Omental fat pad (tissue), 4 donors: ENCODE measurements around the gene MFAP3L. TPM values are rescaled to one million over a fixed set of nuclear protein-coding genes. Genes with fewer than 3 reads are reported as not detected.

Experiments
- ATAC-seq: fragments of 150-250 bp; one replicate; pipeline ENCODE4 v1.9.1; 2016; ENCODE audit warnings: mild to moderate bottlenecking, moderate library complexity; ENCODE audit not compliant: low FRiP score
- DNase-seq: peaks from one replicate; pipeline ENCODE4 v3.0.0-alpha.2; 2019; ENCODE audit warnings: low spot score
- total RNA-seq, 4 donors: library from RNA; depleted of rRNA; stranded (reverse); fragments of >200 nt; gene quantifications; one replicate each; pipeline ENCODE4 v1.1.0, GENCODE V29; 2016
- TF ChIP-seq, protein P1 (sequence below), 3 donors: fragments of 450-650 bp; IDR thresholded peaks; one replicate each; pipeline ENCODE4 v1.5.1; 2016 to 2017; ENCODE audit warnings: antibody characterized with exemption in 3 of 3, mild to moderate bottlenecking in 3 of 3, moderate library complexity in 2 of 3

MFAP3L gene
- total RNA-seq, 4 donors from 2014 or later = 4.0 to 14.2 (median 9.4) TPM

DNA sequence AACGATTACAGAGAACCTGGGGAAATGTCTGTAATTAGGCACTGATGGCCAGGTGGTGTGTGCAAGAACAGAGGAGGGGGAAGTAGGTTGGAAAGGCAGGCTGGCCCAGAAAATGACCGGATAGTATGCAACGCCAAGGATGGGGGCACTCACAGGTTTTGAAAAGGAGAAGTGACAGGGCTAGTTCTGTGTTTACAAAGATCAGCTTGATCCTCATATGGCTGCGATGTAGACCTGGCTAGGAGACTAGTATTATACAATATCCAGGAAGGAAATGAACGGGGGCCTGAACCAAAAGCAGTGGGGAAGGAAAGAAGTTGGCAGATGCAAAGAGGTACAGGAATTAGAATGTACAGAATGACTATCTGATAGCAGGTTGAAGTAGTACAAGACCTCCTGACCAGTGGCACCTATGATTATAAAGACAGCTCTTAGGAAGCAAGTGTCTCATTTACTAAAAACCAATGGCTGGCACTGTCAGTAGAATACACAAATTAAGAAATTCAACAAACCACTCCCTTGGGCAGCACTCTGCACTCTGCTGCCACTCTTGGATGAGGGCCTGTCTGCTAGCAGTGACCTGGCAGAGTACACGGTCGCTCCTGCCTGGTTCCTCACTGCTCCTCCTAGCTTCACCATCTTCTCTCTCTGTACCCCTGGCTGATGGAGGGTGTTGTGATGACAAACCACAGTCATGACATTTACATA lies 14.1 kb downstream of the MFAP3L start:
- ATAC-seq (no peak), DNase-seq (no peak)
- TF ChIP-seq, protein P1, sequence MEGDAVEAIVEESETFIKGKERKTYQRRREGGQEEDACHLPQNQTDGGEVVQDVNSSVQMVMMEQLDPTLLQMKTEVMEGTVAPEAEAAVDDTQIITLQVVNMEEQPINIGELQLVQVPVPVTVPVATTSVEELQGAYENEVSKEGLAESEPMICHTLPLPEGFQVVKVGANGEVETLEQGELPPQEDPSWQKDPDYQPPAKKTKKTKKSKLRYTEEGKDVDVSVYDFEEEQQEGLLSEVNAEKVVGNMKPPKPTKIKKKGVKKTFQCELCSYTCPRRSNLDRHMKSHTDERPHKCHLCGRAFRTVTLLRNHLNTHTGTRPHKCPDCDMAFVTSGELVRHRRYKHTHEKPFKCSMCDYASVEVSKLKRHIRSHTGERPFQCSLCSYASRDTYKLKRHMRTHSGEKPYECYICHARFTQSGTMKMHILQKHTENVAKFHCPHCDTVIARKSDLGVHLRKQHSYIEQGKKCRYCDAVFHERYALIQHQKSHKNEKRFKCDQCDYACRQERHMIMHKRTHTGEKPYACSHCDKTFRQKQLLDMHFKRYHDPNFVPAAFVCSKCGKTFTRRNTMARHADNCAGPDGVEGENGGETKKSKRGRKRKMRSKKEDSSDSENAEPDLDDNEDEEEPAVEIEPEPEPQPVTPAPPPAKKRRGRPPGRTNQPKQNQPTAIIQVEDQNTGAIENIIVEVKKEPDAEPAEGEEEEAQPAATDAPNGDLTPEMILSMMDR (IDR thresholded peaks at IDR 0.05) = no peak

DNA sequence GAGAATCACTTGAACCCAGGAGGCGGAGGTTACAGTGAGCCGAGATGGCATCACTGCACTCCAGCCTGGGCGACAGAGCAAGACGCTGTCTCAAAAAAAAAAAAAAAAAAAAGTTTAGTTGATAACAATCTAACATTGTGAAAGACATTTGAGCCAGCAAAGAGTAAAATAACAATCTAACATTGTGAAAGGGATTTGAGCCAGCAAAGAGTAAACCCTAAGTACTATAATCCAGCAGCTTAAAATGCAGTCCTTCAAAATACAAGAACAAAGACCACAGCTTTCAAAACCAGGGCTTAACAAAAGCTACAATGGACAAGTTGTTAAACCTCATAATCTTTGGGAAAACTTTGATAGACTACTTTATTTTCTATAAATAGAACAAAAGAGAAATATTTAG lies 16.9 kb downstream of the MFAP3L start:
- no peak for DNase-seq
- TF ChIP-seq, protein P1 (IDR thresholded peaks at IDR 0.05) = no peak
- no peak for ATAC-seq

DNA sequence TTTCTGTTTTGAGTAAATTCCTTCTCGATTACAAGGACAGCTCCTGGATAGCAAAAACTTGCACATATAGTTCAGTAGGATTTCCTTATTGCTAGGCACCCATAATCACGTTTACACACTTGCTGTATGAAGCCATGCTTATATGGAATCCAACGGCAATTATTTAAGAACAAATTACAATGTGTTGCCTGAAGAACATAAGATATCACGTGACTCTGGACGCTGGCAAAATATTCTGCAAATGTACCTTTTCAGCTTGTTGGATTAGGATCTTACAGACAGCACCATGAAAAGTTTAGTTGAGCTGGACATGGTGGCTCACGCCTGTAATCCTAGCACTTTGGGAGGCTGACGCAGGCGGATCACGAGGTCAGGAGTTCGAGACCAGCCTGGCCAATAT lies 17.4 kb downstream of the MFAP3L start:
- ATAC-seq (no peak), DNase-seq (no peak)
- TF ChIP-seq, protein P1 (IDR thresholded peaks at IDR 0.05) = no peak

DNA sequence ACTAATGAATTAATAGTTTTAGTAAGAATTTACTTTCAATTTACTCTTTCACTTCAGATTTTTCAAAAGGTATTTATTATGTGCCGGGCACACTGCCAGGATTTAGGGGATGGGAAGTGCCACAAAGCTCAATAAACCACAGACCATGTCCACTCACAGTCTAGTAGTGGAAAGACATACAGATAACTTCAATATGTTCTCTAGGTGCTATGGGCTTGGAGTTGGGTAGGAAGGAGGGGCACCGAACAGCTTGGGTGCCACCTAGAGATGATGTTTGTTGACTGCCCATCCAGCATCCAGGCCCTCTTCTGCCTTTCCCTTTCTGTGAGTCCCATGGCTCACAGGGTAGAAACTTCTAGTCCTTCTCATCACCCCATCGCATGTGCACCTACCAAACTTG lies 17.8 kb downstream of the MFAP3L start:
- TF ChIP-seq, protein P1 (IDR thresholded peaks at IDR 0.05) = no peak
- DNase-seq = no peak
- ATAC-seq = no peak

DNA sequence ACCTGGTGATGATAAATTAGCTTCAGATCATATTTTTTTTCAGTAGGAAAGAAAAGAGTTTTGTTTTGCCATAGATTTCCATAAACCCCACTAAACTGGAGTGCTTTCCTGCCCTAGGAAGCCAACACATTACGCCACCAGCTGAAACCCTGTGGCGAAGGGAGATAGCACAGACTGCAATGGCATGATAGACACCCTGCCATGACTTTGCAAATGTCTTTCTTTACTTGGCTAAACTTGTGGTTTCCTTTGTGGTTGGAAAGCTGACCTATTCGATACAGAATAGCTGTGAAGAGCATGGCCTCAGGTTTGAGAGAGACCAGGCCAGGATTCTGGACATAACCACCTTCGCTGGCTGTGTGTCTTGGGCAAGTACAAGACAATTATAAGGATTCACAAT lies 19.1 kb downstream of the MFAP3L start:
- DNase-seq = no peak
- ATAC-seq = no peak
- TF ChIP-seq, protein P1 (IDR thresholded peaks at IDR 0.05) = no peak

DNA sequence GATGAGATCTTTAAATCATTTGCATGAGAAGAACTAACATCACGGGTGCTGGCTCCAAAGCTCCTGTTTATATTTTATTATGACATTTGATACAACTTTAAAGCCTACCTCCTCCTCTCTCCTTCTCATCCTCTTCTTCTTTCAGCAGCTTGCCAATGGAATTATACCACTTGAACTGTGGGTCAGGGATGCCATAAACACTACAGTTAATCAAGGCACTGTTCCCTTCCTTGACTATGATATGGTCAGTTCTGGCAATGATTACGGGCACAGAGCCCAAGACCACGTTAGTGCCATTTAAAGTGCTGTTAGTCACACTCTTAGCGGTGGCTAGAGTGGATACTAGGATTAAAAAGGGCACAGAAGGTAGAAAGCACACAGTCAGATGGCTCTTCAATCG lies 20.7 kb downstream of the MFAP3L start:
- no peak for ATAC-seq
- DNase-seq = no peak
- TF ChIP-seq, protein P1 (IDR thresholded peaks at IDR 0.05) = no peak

DNA sequence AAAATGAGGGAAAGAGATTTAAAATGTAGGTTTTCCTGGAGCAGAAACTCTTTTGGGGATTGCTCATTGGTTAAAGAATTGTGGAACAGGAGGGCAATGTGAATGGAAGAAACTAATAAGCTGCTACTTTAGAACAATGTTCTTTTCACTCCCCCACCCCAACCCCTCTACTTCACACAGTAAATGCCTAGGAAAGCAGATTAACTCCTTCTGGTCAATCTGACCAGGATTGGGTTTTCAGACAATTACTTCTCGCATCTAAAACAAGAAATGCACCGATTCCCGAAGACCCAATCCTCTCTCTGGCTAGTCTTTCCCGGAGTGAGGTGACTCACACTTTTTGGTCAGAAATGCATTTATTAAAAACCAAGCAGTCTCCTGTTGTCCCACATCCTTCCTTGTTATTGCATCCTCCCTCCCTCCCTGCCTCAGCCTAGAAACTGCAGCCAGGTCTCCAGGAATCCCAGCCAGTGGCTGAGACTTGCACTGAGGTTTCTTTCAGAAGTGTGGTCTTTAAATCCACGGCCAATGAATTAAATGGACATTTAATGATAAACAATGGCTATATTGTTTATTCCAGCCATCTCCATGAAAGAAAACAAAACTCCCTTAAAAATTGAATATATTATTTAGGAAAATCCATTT lies 21.4 kb downstream of the MFAP3L start:
- ATAC-seq (no peak), DNase-seq (no peak)
- TF ChIP-seq, protein P1 (IDR thresholded peaks at IDR 0.05) = no peak
